Uterus (tissue), 2 donors: ENCODE data around the gene LRRC8A.

Source experiments
- CTCF ChIP-seq, 4 experiments: fragments of 200-600 bp in 2 of 4; fragments of 450-650 bp in 2 of 4; sonication (generic) in 2 of 4; IDR thresholded peaks; one replicate each; pipeline ENCODE4 v1.5.1; 2016 to 2019; ENCODE audit warnings: antibody characterized with exemption in 4 of 4, mild to moderate bottlenecking in 2 of 4, moderate library complexity in 1 of 4
- POLR2A ChIP-seq, 2 donors: fragments of 450-650 bp; IDR thresholded peaks; one replicate each; pipeline ENCODE4 v1.6.1; 2016; ENCODE audit warnings: antibody characterized with exemption in 2 of 2, mild to moderate bottlenecking in 1 of 2, moderate library complexity in 1 of 2

- no peak for TF ChIP-seq CTCF (IDR thresholded peaks at IDR 0.05)
- TF ChIP-seq POLR2A (IDR thresholded peaks at IDR 0.05) = no peak
Observed at GRCh38 chr9:128911529-128912035, 29.6 kb downstream of the LRRC8A start.
